ENCODE results near the gene HIKESHI.

DNA sequence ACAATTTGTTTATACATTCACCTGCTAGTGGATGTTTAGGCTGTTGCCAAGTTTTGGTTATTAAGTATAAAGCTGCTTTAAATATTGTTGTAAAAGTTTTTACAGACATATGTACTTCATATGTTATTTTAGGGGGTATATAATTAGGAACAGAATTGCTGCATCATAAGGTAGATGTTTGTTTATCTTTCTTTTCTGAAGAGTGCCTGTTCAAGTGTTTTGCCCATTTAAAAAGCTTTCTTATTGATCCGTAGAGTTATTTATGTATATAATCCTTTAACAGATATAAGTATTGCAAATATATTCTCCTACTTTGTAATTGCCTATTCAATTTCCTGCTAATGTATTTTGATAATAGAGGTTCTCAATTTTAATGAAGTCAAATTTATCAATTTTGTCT, 61.4 kb downstream of the HIKESHI start:
- TF ChIP-seq, protein P1, sequence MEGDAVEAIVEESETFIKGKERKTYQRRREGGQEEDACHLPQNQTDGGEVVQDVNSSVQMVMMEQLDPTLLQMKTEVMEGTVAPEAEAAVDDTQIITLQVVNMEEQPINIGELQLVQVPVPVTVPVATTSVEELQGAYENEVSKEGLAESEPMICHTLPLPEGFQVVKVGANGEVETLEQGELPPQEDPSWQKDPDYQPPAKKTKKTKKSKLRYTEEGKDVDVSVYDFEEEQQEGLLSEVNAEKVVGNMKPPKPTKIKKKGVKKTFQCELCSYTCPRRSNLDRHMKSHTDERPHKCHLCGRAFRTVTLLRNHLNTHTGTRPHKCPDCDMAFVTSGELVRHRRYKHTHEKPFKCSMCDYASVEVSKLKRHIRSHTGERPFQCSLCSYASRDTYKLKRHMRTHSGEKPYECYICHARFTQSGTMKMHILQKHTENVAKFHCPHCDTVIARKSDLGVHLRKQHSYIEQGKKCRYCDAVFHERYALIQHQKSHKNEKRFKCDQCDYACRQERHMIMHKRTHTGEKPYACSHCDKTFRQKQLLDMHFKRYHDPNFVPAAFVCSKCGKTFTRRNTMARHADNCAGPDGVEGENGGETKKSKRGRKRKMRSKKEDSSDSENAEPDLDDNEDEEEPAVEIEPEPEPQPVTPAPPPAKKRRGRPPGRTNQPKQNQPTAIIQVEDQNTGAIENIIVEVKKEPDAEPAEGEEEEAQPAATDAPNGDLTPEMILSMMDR (IDR thresholded peaks at IDR 0.05 in 4 of 5, conservative IDR thresholded peaks at IDR 0.05 in 1 of 5) = no peak
- TF ChIP-seq POLR2A (IDR thresholded peaks at IDR 0.05) = no peak

Measured in gastrocnemius medialis (tissue), 4 donors.